NCI-H146 treated with DMSO at 0.1 percent for 48 hours (cell line): ENCODE results near the gene KRTAP10-3.
A peak's percentile ranks its signal among the peaks of the same experiment; 100 is the strongest.
"Not testable (repeated sequence)": the region's sequence is repeated elsewhere in the genome, so short reads cannot be mapped to it uniquely, and the experiment has no call there.

ENCODE experiments used
- DNase-seq: peaks from one replicate; lab custom pipeline; 2025; ENCODE audit not compliant: unreplicated experiment; lab: John Stamatoyannopoulos, UW

KRTAP10-3 gene

GRCh38 chr21:44590897-44591800, 32.6 kb upstream of the KRTAP10-3 start:
- DNase-seq, result not testable (repeated sequence)

DNA sequence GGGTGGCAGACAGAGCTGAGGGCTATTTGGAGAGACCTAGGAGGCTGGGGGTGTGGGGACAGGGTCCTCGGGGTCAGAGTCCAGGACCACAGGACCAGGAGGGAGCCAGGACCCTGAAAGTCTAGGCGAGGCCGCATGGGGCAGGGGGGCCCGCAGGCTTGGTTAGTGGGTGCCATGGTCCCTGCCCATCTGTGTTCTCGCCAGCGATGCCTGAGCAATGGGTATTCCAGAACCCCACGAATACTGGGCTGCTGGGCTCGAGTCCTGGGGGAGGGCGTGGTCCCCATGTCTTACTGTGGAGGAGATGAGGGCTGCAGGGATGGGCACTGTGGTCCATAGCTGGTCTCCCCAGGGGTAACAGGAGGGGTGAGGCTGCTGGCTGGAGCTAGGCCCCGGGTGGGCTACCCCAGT, 31.7 kb upstream of the KRTAP10-3 start:
- no peak for DNase-seq

- no peak for DNase-seq
Observed at GRCh38 chr21:44589586-44590305, 31.2 kb upstream of the KRTAP10-3 start.

GRCh38 chr21:44589094-44589493, 30.5 kb upstream of the KRTAP10-3 start:
- no peak for DNase-seq

GRCh38 chr21:44585892-44586291, 27.3 kb upstream of the KRTAP10-3 start:
- DNase-seq, result no peak

GRCh38 chr21:44583800-44584147, 25.2 kb upstream of the KRTAP10-3 start:
- DNase-seq, result peak; percentile 61

DNA sequence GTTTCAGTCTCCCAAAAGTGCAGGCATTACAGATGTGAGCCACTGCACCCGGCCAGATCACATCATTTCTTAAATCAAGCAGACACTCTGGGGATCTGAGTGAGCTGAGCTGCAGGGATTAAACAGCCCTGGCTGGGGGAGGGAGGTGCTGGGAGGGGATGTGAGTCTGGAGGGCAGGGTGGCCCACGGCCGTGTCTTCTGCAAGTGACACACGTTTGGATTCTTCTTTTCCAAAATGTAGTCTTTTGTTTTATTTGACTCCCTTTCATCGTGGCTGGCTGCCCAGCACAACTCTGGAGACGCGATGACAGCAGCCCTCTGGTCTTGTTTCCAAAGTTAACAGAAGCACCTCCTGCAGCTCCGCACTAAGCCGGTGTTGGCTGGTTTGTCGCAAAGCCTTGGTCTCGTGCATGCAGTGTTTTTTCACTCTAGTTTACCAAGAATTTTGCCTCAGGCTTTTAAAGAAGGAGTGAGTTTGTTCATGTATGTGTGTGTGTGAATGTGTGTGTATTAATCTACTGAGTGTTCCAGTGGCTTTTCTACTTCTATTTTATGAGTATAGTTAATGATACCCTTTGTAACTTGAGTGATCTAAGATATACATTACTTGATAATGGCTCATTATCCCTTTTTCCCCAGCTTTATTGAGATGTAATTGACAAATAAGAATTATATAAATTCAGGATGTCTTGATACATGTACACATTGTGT, 24.6 kb upstream of the KRTAP10-3 start:
- peak; percentile 61 for DNase-seq

DNA sequence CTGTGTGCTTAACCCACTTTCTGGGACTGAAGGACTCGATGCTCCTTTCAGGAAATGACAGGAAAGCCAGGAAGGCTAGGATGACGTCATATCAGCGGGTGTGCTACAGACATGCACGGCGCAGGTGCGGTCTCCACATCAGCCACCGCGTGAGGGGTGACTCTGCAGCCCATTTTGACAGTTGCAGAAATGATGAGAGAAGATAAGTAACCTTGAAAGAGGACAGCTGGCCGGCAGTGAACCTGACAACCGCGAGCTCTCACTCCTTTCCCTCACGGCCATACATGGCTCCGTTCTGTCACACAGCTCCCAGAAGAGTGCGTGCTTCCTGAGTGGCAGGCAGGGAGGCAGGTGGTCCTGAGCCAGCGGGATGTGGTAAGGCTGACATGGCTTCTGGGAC, 23.5 kb upstream of the KRTAP10-3 start:
- no peak for DNase-seq

DNA sequence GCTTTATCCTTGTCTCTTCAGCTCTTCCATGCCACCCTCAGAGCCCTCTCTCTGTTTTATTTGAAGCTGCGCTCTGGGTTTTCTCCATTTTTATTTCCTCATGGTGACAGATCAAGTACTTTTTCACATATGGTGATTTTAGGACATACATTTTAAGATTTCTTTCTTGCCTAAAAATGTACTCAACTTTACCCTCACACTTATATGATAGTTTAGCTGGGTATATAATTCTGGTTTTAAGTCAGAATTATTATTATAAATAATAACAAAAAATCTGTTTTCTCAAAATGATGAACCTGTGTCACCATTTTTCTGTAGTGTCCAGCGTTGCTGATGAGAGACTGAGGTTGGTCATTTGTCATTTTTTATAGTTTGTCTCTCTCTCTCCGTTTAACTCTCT, 22.6 kb upstream of the KRTAP10-3 start:
- DNase-seq, result no peak

GRCh38 chr21:44580231-44580821, 21.7 kb upstream of the KRTAP10-3 start, which contains the start of gene KRTAP10-5:
KRTAP10-5 (minus strand) TSS chr21:44580604; CDS start chr21:44580578, 26 bp downstream.
- DNase-seq, result not testable (repeated sequence)

DNA sequence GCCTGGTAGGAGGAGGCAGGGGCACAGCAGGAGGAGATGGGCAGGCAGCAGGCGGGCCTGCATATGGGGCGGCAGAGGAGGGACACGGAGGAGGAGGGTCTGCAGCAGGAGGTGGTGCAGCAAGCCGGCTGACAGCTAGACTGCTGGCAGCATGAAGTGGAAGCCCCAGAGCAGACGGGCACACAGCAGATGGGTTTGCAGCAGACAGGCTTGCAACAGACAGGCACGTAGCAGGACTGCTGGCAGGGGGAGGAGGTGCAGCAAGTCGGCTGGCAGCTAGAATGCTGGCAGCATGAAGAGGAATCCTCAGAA, 21.2 kb upstream of the KRTAP10-3 start:
- no peak for DNase-seq

DNA sequence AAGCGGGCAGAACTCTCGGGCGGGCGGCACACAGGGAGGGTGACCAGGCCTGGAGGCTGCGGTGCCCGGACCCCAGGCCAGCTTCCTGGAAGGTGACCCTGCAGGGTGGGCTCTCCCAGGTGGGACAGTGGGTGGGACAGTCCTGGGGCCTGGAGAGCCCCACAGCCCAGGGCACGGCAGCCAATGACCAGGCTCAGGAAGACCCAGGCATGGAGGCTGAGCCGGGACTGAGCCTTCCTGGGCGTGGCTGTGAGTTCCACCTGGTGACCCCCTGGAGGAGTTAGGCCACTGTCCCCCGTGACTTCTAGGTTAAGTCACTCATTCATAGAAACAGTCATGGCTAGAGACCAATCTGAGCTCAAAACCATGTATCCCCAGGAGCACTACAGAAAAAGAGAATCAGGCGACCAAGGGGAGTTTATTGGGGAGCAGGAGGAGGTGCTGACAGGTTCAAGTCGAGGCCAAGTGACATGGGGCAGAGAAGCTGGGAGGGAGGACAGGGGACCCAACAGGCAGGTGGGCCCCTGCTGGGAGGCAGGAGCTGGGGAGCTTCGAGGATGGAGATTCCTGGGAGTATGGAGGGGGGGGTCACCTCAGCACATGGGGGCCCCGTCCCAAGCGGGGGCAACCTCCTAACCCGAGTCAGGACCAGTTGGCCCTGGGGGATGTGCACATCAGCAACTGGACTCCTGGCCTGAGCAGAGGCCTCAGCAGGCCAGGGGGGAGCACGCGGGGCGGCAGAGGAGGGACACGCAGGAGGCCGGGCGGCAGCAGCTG, 20.6 kb upstream of the KRTAP10-3 start:
- DNase-seq, result no peak

DNA sequence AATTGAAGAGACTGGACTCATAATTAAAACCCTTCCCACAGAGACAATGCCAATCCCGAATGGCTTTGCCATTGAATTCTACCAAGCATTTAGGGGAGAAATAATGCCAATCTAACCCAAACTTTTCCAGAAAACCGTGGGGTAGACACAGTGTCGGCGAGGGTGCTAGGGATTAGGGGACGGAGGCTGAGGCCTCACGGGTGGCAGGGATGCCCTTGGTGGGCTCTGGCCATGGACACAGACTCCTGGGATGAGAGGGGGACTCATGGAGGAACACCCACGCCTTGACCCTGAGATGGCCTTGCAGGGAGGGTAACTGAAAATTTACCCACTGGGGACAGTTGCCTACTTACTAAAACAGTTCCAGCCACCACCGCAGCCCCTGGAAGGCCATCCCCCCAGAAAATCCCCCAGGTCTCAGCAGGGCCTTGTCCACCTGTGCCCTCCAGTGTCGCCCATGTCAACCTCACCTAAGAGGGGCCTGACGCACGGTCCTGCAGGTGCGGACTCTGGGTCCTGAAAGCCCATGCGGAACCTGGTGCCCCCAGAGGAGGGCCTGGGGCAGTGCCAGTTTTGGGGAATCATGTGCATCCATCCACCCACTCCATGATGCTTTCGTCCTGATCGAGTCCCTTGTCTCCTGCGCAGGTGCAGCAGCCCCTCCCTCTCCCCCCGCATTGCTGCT, 19.9 kb upstream of the KRTAP10-3 start:
- no peak for DNase-seq

- DNase-seq, result no peak
Observed at GRCh38 chr21:44576025-44576420, 17.4 kb upstream of the KRTAP10-3 start.

DNA sequence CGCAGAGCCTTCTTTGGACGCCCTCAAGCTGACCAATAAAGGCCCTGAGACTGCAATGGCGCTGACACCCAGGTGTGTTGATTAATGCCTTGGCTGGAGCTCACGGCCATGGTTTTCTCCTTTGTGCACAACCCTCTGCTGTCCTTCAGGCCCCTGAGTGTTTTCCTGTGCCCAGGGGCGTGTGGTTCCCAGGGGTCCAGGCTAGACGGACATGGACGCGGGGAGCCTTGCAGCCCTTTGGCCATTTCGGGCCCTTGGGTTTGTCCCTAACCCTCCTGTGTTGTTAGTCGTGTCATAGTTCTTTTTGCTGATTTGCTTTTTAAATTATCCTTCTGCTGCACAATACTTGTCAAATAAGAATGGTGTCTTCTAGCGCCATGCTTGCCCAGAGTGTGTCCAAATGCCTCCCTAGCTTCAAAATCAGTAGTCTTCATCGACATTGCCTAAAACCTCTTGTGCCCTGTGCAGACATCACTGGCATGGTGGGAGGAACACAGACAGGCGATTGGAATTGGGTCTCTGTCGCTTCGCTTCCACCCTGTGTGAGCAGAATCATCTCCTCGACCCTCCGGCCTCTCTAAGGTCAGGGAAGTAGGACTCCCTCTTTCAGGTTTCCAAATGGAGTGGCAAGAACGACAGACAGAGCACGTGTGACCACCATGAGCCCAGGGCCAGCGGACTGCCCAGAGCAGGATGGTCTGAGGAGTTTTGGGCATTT, 16.9 kb upstream of the KRTAP10-3 start:
- DNase-seq, result no peak

GRCh38 chr21:44574457-44575306, 16.1 kb upstream of the KRTAP10-3 start:
- peak; percentile 71 for DNase-seq

DNA sequence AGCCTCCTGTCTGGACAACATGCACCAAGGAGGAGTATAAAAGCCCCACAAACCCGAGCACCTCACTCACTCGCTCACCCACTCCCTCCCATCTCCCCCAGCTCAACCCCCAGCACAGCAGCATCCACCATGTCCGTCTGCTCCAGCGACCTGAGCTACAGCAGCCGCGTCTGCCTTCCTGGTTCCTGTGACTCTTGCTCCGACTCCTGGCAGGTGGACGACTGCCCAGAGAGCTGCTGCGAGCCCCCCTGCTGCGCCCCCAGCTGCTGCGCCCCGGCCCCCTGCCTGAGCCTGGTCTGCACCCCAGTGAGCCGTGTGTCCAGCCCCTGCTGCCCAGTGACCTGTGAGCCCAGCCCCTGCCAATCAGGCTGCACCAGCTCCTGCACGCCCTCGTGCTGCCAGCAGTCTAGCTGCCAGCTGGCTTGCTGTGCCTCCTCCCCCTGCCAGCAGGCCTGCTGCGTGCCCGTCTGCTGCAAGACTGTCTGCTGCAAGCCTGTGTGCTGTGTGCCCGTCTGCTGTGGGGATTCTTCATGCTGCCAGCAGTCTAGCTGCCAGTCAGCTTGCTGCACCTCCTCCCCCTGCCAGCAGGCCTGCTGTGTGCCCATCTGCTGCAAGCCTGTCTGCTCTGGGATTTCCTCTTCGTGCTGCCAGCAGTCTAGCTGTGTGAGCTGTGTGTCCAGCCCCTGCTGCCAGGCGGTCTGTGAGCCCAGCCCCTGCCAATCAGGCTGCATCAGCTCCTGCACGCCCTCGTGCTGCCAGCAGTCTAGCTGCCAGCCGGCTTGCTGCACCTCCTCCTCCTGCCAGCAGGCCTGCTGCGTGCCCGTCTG, 15.2 kb upstream of the KRTAP10-3 start, which contains the start of gene KRTAP10-4:
Gene KRTAP10-4, plus strand, starts transcription at position 100 of the 827 bp plus-strand sequence. Its CDS starts 30 bp downstream, at position 130.
- DNase-seq, result peak; percentile 34
